SK-N-SH treated with all-trans-retinoic acid at 6 μM for 48 hours (cell line): ENCODE data around the gene MIR17HG.
A peak's percentile ranks its signal among the peaks of the same experiment; 100 is the strongest.

ENCODE experiments used
- ATAC-seq: fragments of 200-7000 bp; cut with Tn5 transposase; 3 replicates; pipeline ENCODE4 v1.9.1; 2020; ENCODE audit warnings: mild to moderate bottlenecking, moderate library complexity
- ARNTL ChIP-seq: fragments of 450-650 bp; formaldehyde crosslinking; IDR thresholded peaks from 2 replicates; pipeline ENCODE4 v1.5.0; 2020; ENCODE audit warnings: low read depth, mild to moderate bottlenecking, moderate library complexity, borderline replicate concordance
- BACH2 ChIP-seq: fragments of 250-450 bp; sonication (Bioruptor Pico); IDR thresholded peaks from 2 replicates; pipeline ENCODE4 v1.9.0; 2021; ENCODE audit warnings: mild to moderate bottlenecking, borderline replicate concordance
- CSDC2 ChIP-seq: fragments of 250-450 bp; sonication (Bioruptor Pico); IDR thresholded peaks from 2 replicates; pipeline ENCODE4 v1.5.0; 2020; ENCODE audit warnings: mild to moderate bottlenecking, moderate library complexity
- ESRRG ChIP-seq: fragments of 250-450 bp; sonication (Bioruptor Pico); IDR thresholded peaks from 2 replicates; pipeline ENCODE4 v1.6.1; 2021; ENCODE audit warnings: mild to moderate bottlenecking
- GLIS3 ChIP-seq: fragments of 250-450 bp; sonication (Bioruptor Pico); IDR thresholded peaks from 2 replicates; pipeline ENCODE4 v1.5.0; 2020; ENCODE audit warnings: mild to moderate bottlenecking, moderate library complexity
- ISL1 ChIP-seq: fragments of 250-450 bp; sonication (Bioruptor Pico); IDR thresholded peaks from 2 replicates; pipeline ENCODE4 v2.1.2; 2022; ENCODE audit warnings: mild to moderate bottlenecking, moderate library complexity
- OSR1 ChIP-seq: fragments of 250-450 bp; sonication (Bioruptor Pico); IDR thresholded peaks from 2 replicates; pipeline ENCODE4 v1.8.0; 2022; ENCODE audit warnings: moderate library complexity, mild to moderate bottlenecking, inconsistent platforms
- RARB ChIP-seq: fragments of 250-450 bp; sonication (Bioruptor Pico); IDR thresholded peaks from 2 replicates; pipeline ENCODE4 v1.8.0; 2021; ENCODE audit warnings: mild to moderate bottlenecking, moderate library complexity
- SNAI2 ChIP-seq: fragments of 250-450 bp; sonication (Bioruptor Pico); IDR thresholded peaks from 2 replicates; pipeline ENCODE4 v1.5.0; 2020; ENCODE audit warnings: mild to moderate bottlenecking, moderate library complexity
- TCF4 ChIP-seq: fragments of 250-450 bp; sonication (Bioruptor Pico); IDR thresholded peaks from 2 replicates; pipeline ENCODE4 v1.8.0; 2021; ENCODE audit warnings: mild to moderate bottlenecking, moderate library complexity, borderline replicate concordance
- TOX ChIP-seq: fragments of 250-450 bp; sonication (Bioruptor Pico); IDR thresholded peaks from 2 replicates; pipeline ENCODE4 v1.8.0; 2021; ENCODE audit warnings: mild to moderate bottlenecking, moderate library complexity, borderline replicate concordance
- ZC3H10 ChIP-seq: fragments of 250-450 bp; sonication (Bioruptor Pico); IDR thresholded peaks from 2 replicates; pipeline ENCODE4 v1.5.1; 2021; ENCODE audit warnings: mild to moderate bottlenecking, moderate library complexity
- ZFP3 ChIP-seq: fragments of 250-450 bp; sonication (Bioruptor Pico); IDR thresholded peaks from 2 replicates; pipeline ENCODE4 v1.5.0; 2020; ENCODE audit warnings: mild to moderate bottlenecking, moderate library complexity
- ZNF565 ChIP-seq: fragments of 450-650 bp; formaldehyde crosslinking; conservative IDR thresholded peaks from 2 replicates; pipeline ENCODE4 v1.5.0; 2020; ENCODE audit warnings: low read depth, mild to moderate bottlenecking, moderate library complexity
- ZNF70 ChIP-seq: fragments of 450-650 bp; formaldehyde crosslinking; IDR thresholded peaks from 2 replicates; pipeline ENCODE4 v1.5.0; 2020; ENCODE audit warnings: mild to moderate bottlenecking, moderate library complexity
- ZNF8 ChIP-seq: fragments of 450-650 bp; formaldehyde crosslinking; IDR thresholded peaks from 2 replicates; pipeline ENCODE4 v1.5.0; 2020; ENCODE audit warnings: mild to moderate bottlenecking, moderate library complexity
- TF ChIP-seq, protein P1 (sequence below): fragments of 250-450 bp; sonication (Bioruptor Pico); IDR thresholded peaks from 2 replicates; pipeline ENCODE4 v1.5.1; 2021; ENCODE audit warnings: mild to moderate bottlenecking, moderate library complexity
- TF ChIP-seq, protein P2 (sequence below): fragments of 250-450 bp; sonication (Bioruptor Pico); IDR thresholded peaks from 2 replicates; pipeline ENCODE4 v1.5.0; 2020; ENCODE audit warnings: mild to moderate bottlenecking, moderate library complexity
- TF ChIP-seq, protein P3 (sequence below): fragments of 250-450 bp; sonication (Bioruptor Pico); IDR thresholded peaks from 2 replicates; pipeline ENCODE4 v1.5.1; 2020; ENCODE audit warnings: low read depth, mild to moderate bottlenecking, moderate library complexity
- TF ChIP-seq, protein P4 (sequence below): fragments of 250-450 bp; sonication (Bioruptor Pico); IDR thresholded peaks from 2 replicates; pipeline ENCODE4 v1.8.0; 2020; ENCODE audit warnings: mild to moderate bottlenecking, moderate library complexity, borderline replicate concordance
- TF ChIP-seq, protein P5 (sequence below): fragments of 250-450 bp; sonication (Bioruptor Pico); IDR thresholded peaks from 2 replicates; pipeline ENCODE4 v1.8.0; 2021; ENCODE audit warnings: low read depth, mild to moderate bottlenecking, moderate library complexity, borderline replicate concordance

MIR17HG gene

DNA sequence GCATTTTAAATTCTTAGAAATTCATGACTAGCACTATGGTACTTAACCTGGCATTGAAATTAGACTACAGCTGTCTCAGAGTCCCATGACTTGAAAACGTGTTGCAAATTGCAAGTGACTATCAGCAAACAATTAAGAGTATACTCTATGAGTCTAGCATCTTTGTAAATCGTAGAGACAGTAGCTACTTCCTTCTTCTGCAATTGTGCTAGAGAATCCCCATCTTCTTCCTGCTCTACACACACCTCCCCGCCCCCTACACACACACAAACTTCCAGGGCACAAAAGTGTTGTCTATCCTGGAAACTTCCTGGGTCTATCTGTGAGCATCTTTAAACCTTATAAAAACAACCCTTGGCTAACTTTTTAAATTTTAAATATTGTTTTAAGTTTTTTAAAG lies 35.2 kb upstream of the MIR17HG start:
- TF ChIP-seq ZNF8 (CRISPR knock-in tag): no peak
- TF ChIP-seq, protein P1, sequence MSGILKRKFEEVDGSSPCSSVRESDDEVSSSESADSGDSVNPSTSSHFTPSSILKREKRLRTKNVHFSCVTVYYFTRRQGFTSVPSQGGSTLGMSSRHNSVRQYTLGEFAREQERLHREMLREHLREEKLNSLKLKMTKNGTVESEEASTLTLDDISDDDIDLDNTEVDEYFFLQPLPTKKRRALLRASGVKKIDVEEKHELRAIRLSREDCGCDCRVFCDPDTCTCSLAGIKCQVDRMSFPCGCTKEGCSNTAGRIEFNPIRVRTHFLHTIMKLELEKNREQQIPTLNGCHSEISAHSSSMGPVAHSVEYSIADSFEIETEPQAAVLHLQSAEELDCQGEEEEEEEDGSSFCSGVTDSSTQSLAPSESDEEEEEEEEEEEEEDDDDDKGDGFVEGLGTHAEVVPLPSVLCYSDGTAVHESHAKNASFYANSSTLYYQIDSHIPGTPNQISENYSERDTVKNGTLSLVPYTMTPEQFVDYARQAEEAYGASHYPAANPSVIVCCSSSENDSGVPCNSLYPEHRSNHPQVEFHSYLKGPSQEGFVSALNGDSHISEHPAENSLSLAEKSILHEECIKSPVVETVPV: no peak
- no peak for TF ChIP-seq RARB (CRISPR knock-in tag)
- ATAC-seq: no peak

DNA sequence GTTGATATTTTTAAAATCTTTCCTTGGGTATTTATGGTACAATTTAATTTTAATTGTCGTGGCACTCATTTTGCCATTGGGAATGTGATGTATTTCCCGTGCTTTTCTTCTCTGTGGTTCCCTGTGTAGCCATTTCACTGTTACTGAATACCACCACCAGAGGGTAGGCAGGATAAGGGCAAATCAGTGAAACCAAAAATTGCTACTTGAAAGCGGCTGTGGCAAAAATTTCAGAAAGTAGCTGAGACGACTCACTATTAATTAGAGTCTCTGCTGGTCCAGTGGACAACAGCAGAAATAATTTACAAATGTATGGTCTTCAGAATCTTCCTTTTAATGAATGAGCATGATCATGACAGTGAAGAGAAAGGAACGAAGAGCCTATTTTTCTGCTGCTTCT lies 34.4 kb upstream of the MIR17HG start:
- ATAC-seq: peak; percentile 61; the same call in 1 of the 3 replicates
- TF ChIP-seq CSDC2 (CRISPR knock-in tag) (no peak), ZC3H10 (CRISPR knock-in tag) (no peak), OSR1 (no peak), GLIS3 (CRISPR knock-in tag) (no peak), TCF4 (CRISPR knock-in tag) (no peak), ESRRG (CRISPR knock-in tag) (no peak), ZNF8 (CRISPR knock-in tag) (no peak), SNAI2 (CRISPR knock-in tag) (no peak), ZNF565 (CRISPR knock-in tag) (no peak), TOX (CRISPR knock-in tag) (no peak), RARB (CRISPR knock-in tag) (no peak)
- TF ChIP-seq, protein P2, sequence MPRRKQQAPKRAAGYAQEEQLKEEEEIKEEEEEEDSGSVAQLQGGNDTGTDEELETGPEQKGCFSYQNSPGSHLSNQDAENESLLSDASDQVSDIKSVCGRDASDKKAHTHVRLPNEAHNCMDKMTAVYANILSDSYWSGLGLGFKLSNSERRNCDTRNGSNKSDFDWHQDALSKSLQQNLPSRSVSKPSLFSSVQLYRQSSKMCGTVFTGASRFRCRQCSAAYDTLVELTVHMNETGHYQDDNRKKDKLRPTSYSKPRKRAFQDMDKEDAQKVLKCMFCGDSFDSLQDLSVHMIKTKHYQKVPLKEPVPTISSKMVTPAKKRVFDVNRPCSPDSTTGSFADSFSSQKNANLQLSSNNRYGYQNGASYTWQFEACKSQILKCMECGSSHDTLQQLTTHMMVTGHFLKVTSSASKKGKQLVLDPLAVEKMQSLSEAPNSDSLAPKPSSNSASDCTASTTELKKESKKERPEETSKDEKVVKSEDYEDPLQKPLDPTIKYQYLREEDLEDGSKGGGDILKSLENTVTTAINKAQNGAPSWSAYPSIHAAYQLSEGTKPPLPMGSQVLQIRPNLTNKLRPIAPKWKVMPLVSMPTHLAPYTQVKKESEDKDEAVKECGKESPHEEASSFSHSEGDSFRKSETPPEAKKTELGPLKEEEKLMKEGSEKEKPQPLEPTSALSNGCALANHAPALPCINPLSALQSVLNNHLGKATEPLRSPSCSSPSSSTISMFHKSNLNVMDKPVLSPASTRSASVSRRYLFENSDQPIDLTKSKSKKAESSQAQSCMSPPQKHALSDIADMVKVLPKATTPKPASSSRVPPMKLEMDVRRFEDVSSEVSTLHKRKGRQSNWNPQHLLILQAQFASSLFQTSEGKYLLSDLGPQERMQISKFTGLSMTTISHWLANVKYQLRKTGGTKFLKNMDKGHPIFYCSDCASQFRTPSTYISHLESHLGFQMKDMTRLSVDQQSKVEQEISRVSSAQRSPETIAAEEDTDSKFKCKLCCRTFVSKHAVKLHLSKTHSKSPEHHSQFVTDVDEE: no peak
- TF ChIP-seq, protein P1: no peak
- TF ChIP-seq, protein P3, sequence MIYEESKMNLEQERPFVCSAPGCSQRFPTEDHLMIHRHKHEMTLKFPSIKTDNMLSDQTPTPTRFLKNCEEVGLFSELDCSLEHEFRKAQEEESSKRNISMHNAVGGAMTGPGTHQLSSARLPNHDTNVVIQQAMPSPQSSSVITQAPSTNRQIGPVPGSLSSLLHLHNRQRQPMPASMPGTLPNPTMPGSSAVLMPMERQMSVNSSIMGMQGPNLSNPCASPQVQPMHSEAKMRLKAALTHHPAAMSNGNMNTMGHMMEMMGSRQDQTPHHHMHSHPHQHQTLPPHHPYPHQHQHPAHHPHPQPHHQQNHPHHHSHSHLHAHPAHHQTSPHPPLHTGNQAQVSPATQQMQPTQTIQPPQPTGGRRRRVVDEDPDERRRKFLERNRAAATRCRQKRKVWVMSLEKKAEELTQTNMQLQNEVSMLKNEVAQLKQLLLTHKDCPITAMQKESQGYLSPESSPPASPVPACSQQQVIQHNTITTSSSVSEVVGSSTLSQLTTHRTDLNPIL (CRISPR knock-in tag): no peak
- TF ChIP-seq, protein P4, sequence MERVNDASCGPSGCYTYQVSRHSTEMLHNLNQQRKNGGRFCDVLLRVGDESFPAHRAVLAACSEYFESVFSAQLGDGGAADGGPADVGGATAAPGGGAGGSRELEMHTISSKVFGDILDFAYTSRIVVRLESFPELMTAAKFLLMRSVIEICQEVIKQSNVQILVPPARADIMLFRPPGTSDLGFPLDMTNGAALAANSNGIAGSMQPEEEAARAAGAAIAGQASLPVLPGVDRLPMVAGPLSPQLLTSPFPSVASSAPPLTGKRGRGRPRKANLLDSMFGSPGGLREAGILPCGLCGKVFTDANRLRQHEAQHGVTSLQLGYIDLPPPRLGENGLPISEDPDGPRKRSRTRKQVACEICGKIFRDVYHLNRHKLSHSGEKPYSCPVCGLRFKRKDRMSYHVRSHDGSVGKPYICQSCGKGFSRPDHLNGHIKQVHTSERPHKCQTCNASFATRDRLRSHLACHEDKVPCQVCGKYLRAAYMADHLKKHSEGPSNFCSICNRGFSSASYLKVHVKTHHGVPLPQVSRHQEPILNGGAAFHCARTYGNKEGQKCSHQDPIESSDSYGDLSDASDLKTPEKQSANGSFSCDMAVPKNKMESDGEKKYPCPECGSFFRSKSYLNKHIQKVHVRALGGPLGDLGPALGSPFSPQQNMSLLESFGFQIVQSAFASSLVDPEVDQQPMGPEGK (CRISPR knock-in tag): no peak

DNA sequence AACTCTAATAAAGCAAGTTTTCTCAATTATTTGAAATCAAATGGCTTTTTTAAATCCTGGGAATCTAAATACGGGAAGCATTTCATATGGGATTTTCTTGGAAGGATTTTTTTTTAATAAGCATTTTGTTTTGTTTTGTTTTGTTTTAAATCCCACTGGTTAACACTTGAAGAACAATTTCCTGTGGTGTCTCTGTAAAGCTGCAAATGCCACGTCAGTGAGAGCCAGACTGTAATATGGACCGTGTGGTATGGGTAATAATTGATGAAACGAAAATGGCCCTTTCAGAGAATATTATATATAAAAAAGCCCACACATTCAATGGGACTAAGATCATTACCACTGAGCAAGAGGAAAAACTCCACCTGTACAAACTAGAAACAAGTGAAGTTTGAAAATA lies 33.9 kb upstream of the MIR17HG start:
- TF ChIP-seq ZC3H10 (CRISPR knock-in tag) (no peak), ARNTL (CRISPR knock-in tag) (no peak), OSR1 (no peak), ZNF70 (CRISPR knock-in tag) (no peak), BACH2 (CRISPR knock-in tag) (no peak), ISL1 (CRISPR knock-in tag) (no peak), GLIS3 (CRISPR knock-in tag) (no peak), ZFP3 (no peak), SNAI2 (CRISPR knock-in tag) (no peak), ZNF8 (CRISPR knock-in tag) (no peak)
- TF ChIP-seq, protein P3 (CRISPR knock-in tag): no peak
- TF ChIP-seq, protein P1: no peak
- TF ChIP-seq, protein P4 (CRISPR knock-in tag): no peak
- TF ChIP-seq, protein P5, sequence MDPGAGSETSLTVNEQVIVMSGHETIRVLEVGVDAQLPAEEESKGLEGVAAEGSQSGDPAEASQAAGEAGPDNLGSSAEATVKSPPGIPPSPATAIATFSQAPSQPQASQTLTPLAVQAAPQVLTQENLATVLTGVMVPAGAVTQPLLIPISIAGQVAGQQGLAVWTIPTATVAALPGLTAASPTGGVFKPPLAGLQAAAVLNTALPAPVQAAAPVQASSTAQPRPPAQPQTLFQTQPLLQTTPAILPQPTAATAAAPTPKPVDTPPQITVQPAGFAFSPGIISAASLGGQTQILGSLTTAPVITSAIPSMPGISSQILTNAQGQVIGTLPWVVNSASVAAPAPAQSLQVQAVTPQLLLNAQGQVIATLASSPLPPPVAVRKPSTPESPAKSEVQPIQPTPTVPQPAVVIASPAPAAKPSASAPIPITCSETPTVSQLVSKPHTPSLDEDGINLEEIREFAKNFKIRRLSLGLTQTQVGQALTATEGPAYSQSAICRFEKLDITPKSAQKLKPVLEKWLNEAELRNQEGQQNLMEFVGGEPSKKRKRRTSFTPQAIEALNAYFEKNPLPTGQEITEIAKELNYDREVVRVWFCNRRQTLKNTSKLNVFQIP (CRISPR knock-in tag): no peak
- TF ChIP-seq, all 23 proteins: peak for 0
- ATAC-seq: no peak
